ENCODE results near the gene ATP11C.
"Not testable (repeated sequence)": the region's sequence is repeated elsewhere in the genome, so short reads cannot be mapped to it uniquely, and the experiment has no call there.

Gene ATP11C

GRCh38 chrX:139932901-139933796 lies at the start of gene ATP11C:
Gene ATP11C (minus strand): TSS chrX:139933053. CDS start chrX:139932042, 1,011 bp downstream.
- Histone ChIP-seq H3K27ac (ENCODE audit: low read depth, low read length) (peak within 1 kb of the TSS; percentile 70), H3K4me3 (ENCODE audit: low read depth in 1 of 2, low read length in 2 of 2) (peak within 1 kb of the TSS; percentile 36 to 63), H3K36me3 (ENCODE audit: insufficient read depth, low read length) (no peaks in the 10 kb centered on the region), H3K27me3 (ENCODE audit: control insufficient read depth in 1 of 2, insufficient read depth in 2 of 2, low read length in 2 of 2) (peaks cover 0 to 4% of the 10 kb centered on the region in 2 donors), H3K9me3 (ENCODE audit: low read length) (no peaks in the 10 kb centered on the region), H3K9ac (ENCODE audit: low read length) (peak within 1 kb of the TSS; percentile 63), H3K4me1 (ENCODE audit: insufficient read depth, low read length) (peaks cover 4% of the 10 kb centered on the region)

- Histone ChIP-seq H3K4me3 (ENCODE audit: low read depth in 1 of 2, low read length in 2 of 2) (no peak overlapping the region), H3K27me3 (ENCODE audit: control insufficient read depth in 1 of 2, insufficient read depth in 2 of 2, low read length in 2 of 2) (peaks cover 0 to 7% of the 10 kb centered on the region in 2 donors), H3K9me3 (ENCODE audit: low read length) (peaks cover 4% of the 10 kb centered on the region), H3K9ac (ENCODE audit: low read length) (no peak overlapping the region), H3K27ac (ENCODE audit: low read depth, low read length) (no peak overlapping the region), H3K4me1 (ENCODE audit: insufficient read depth, low read length) (no peaks in the 10 kb centered on the region), H3K36me3 (ENCODE audit: insufficient read depth, low read length) (no peaks in the 10 kb centered on the region)
Observed at GRCh38 chrX:139974471-139974870, 41.6 kb upstream of the ATP11C start.

GRCh38 chrX:139972629-139973624 lies 40.1 kb upstream of the ATP11C start:
- no peak overlapping the region for H3K4me3 ChIP-seq (ENCODE audit: low read depth in 1 of 2, low read length in 2 of 2)
- no peaks in the 10 kb centered on the region for H3K4me1 ChIP-seq (ENCODE audit: insufficient read depth, low read length)
- no peaks in the 10 kb centered on the region for H3K36me3 ChIP-seq (ENCODE audit: insufficient read depth, low read length)
- no peak overlapping the region for H3K27ac ChIP-seq (ENCODE audit: low read depth, low read length)
- H3K27me3 ChIP-seq (ENCODE audit: control insufficient read depth in 1 of 2, insufficient read depth in 2 of 2, low read length in 2 of 2), result peaks cover 0 to 7% of the 10 kb centered on the region in 2 donors
- peaks cover 4% of the 10 kb centered on the region for H3K9me3 ChIP-seq (ENCODE audit: low read length)
- H3K9ac ChIP-seq (ENCODE audit: low read length), result no peak overlapping the region

GRCh38 chrX:139972113-139972512 lies 39.3 kb upstream of the ATP11C start:
- Histone ChIP-seq H3K27me3 (ENCODE audit: control insufficient read depth in 1 of 2, insufficient read depth in 2 of 2, low read length in 2 of 2) (peaks cover 0 to 7% of the 10 kb centered on the region in 2 donors), H3K27ac (ENCODE audit: low read depth, low read length) (no peak overlapping the region)

GRCh38 chrX:139971394-139971749 lies 38.5 kb upstream of the ATP11C start:
- Histone ChIP-seq H3K9me3 (ENCODE audit: low read length) (no peaks in the 10 kb centered on the region), H3K27me3 (ENCODE audit: control insufficient read depth in 1 of 2, insufficient read depth in 2 of 2, low read length in 2 of 2) (peaks cover 0 to 7% of the 10 kb centered on the region in 2 donors), H3K9ac (ENCODE audit: low read length) (no peak overlapping the region)

More at GRCh38 chrX:139972113-139972512, 39.3 kb upstream of the ATP11C start:
- Histone ChIP-seq H3K9me3 (ENCODE audit: low read length) (peaks cover 4% of the 10 kb centered on the region), H3K36me3 (ENCODE audit: insufficient read depth, low read length) (no peaks in the 10 kb centered on the region), H3K4me1 (ENCODE audit: insufficient read depth, low read length) (no peaks in the 10 kb centered on the region), H3K4me3 (ENCODE audit: low read depth in 1 of 2, low read length in 2 of 2) (no peak overlapping the region), H3K9ac (ENCODE audit: low read length) (no peak overlapping the region)

GRCh38 chrX:139969286-139969685 lies 36.4 kb upstream of the ATP11C start:
- no peaks in the 10 kb centered on the region for H3K9me3 ChIP-seq (ENCODE audit: low read length)
- no peak overlapping the region for H3K27ac ChIP-seq (ENCODE audit: low read depth, low read length)
- no peaks in the 10 kb centered on the region for H3K4me1 ChIP-seq (ENCODE audit: insufficient read depth, low read length)
- H3K4me3 ChIP-seq (ENCODE audit: low read depth in 1 of 2, low read length in 2 of 2), result no peak overlapping the region
- peaks cover 0 to 7% of the 10 kb centered on the region in 2 donors for H3K27me3 ChIP-seq (ENCODE audit: control insufficient read depth in 1 of 2, insufficient read depth in 2 of 2, low read length in 2 of 2)
- no peaks in the 10 kb centered on the region for H3K36me3 ChIP-seq (ENCODE audit: insufficient read depth, low read length)
- H3K9ac ChIP-seq (ENCODE audit: low read length), result no peak overlapping the region

More at GRCh38 chrX:139971394-139971749, 38.5 kb upstream of the ATP11C start:
- Histone ChIP-seq H3K4me1 (ENCODE audit: insufficient read depth, low read length) (no peaks in the 10 kb centered on the region), H3K36me3 (ENCODE audit: insufficient read depth, low read length) (no peaks in the 10 kb centered on the region), H3K4me3 (ENCODE audit: low read depth in 1 of 2, low read length in 2 of 2) (no peak overlapping the region), H3K27ac (ENCODE audit: low read depth, low read length) (no peak overlapping the region)

- Histone ChIP-seq H3K9ac (ENCODE audit: low read length) (no peak overlapping the region), H3K9me3 (ENCODE audit: low read length) (no peaks in the 10 kb centered on the region), H3K27me3 (ENCODE audit: control insufficient read depth in 1 of 2, insufficient read depth in 2 of 2, low read length in 2 of 2) (peaks cover 0 to 7% of the 10 kb centered on the region in 2 donors), H3K27ac (ENCODE audit: low read depth, low read length) (no peak overlapping the region), H3K4me1 (ENCODE audit: insufficient read depth, low read length) (no peaks in the 10 kb centered on the region), H3K36me3 (ENCODE audit: insufficient read depth, low read length) (no peaks in the 10 kb centered on the region), H3K4me3 (ENCODE audit: low read depth in 1 of 2, low read length in 2 of 2) (no peak overlapping the region)
Observed at GRCh38 chrX:139967750-139968149, 34.9 kb upstream of the ATP11C start.

GRCh38 chrX:139967300-139967699 lies 34.4 kb upstream of the ATP11C start:
- Histone ChIP-seq H3K27me3 (ENCODE audit: control insufficient read depth in 1 of 2, insufficient read depth in 2 of 2, low read length in 2 of 2) (peaks cover 0 to 7% of the 10 kb centered on the region in 2 donors), H3K4me1 (ENCODE audit: insufficient read depth, low read length) (no peaks in the 10 kb centered on the region), H3K36me3 (ENCODE audit: insufficient read depth, low read length) (no peaks in the 10 kb centered on the region), H3K9me3 (ENCODE audit: low read length) (no peaks in the 10 kb centered on the region), H3K9ac (ENCODE audit: low read length) (no peak overlapping the region), H3K27ac (ENCODE audit: low read depth, low read length) (no peak overlapping the region), H3K4me3 (ENCODE audit: low read depth in 1 of 2, low read length in 2 of 2) (no peak overlapping the region)

GRCh38 chrX:139966159-139966558 lies 33.3 kb upstream of the ATP11C start:
- H3K36me3 ChIP-seq (ENCODE audit: insufficient read depth, low read length); H3K9me3 ChIP-seq (ENCODE audit: low read length); H3K9ac ChIP-seq (ENCODE audit: low read length); H3K27me3 ChIP-seq (ENCODE audit: control insufficient read depth in 1 of 2, insufficient read depth in 2 of 2, low read length in 2 of 2); H3K27ac ChIP-seq (ENCODE audit: low read depth, low read length); H3K4me3 ChIP-seq (ENCODE audit: low read depth in 1 of 2, low read length in 2 of 2); H3K4me1 ChIP-seq (ENCODE audit: insufficient read depth, low read length): not testable (repeated sequence)

- Histone ChIP-seq H3K9me3 (ENCODE audit: low read length) (no peaks in the 10 kb centered on the region), H3K4me3 (ENCODE audit: low read depth in 1 of 2, low read length in 2 of 2) (no peak within 1 kb of the TSS), H3K36me3 (ENCODE audit: insufficient read depth, low read length) (no peaks in the 10 kb centered on the region), H3K27ac (ENCODE audit: low read depth, low read length) (no peak within 1 kb of the TSS), H3K4me1 (ENCODE audit: insufficient read depth, low read length) (no peaks in the 10 kb centered on the region), H3K27me3 (ENCODE audit: control insufficient read depth in 1 of 2, insufficient read depth in 2 of 2, low read length in 2 of 2) (no peaks in the 10 kb centered on the region), H3K9ac (ENCODE audit: low read length) (no peak within 1 kb of the TSS)
Observed at GRCh38 chrX:139965421-139965820, 32.6 kb upstream of the ATP11C start, which contains the start of gene CXorf66. Gene CXorf66 (minus strand): TSS chrX:139965521. CDS start chrX:139965496, 25 bp downstream.

GRCh38 chrX:139961091-139961490 lies 28.2 kb upstream of the ATP11C start:
- not testable (repeated sequence) for H3K4me3 ChIP-seq (ENCODE audit: low read depth in 1 of 2, low read length in 2 of 2); H3K4me1 ChIP-seq (ENCODE audit: insufficient read depth, low read length); H3K27me3 ChIP-seq (ENCODE audit: control insufficient read depth in 1 of 2, insufficient read depth in 2 of 2, low read length in 2 of 2); H3K9me3 ChIP-seq (ENCODE audit: low read length); H3K9ac ChIP-seq (ENCODE audit: low read length); H3K27ac ChIP-seq (ENCODE audit: low read depth, low read length); H3K36me3 ChIP-seq (ENCODE audit: insufficient read depth, low read length)
